ENCODE data around the gene CERS6.

DNA sequence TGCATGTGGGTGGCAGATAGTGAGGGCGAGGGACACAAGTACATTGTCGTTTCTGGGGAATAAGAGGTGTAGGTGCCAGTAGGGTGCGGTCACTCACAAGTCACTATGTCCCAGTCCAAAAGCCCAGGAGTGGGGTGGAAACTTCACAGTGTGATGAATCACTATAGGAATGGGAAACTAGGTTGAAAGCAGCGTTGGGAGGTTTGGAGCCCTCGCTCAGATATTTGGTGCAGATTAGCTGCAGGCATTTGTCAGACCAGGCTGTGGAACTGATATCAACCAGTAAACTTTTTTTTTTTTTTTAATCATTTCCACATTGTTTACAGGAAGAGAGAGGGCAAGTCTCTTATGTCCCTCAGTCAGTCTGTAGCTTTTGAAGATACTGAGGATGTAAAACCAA lies 121.8 kb downstream of the CERS6 start:
- no peak for TF ChIP-seq POLR2AphosphoS5 (IDR thresholded peaks at IDR 0.05; ENCODE audit: borderline replicate concordance, low read depth, low read length)
- TF ChIP-seq EZH2 (IDR thresholded peaks at IDR 0.05) = no peak

Data from SK-N-MC (cell line).